WTC11 (cell line): ENCODE data around the gene CRTC3.

Experiments
- TF ChIP-seq, protein P1 (sequence below): fragments of 200-600 bp; IDR thresholded peaks from 2 replicates; pipeline ENCODE4 v1.8.0; 2022; ENCODE audit warnings: antibody characterized with exemption
- TF ChIP-seq, protein P2 (sequence below): sonication (generic); formaldehyde crosslinking; IDR thresholded peaks from 2 replicates; pipeline ENCODE4 v1.8.0; 2022; ENCODE audit warnings: mild to moderate bottlenecking, missing genetic modification reagents

DNA sequence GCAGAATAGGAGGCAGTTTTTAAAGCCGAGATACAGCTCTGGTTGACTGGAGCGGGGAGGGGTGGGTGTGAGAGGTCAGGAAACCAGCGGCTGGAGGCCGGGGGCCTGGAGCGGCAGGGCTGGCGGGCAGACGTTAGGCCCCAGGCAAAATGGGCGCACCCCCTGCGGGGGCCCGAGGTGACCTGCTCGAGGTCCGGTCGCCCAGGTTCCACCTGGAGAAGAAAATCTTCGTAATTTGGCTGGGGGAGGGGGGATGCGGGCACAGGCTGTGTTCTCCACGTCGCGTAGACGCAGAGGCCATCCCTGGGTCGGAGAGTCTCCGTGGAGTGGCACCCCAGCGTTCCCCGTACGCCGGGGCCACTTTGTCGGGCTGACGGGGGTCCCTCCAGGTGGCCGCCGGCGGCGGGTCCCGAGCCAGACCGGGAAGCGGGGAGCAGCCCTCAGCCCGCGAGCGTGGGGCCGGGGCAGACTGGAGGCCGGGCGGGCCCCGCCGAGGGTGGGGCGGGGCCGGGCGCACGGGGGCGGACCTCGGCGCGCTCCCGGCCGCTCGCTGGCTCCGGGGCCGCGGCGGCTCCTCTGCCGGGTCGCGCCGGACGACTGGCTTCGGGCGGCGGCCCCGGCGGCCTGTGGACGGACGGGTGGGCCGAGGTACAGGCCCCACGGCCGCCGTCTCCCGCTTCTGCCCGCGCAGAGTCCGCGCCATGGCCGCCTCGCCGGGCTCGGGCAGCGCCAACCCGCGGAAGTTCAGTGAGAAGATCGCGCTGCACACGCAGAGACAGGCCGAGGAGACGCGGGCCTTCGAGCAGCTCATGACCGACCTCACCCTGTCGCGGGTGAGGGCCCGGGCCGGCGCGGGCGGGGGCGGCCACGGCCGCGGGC, at the start of gene CRTC3:
- TF ChIP-seq, protein P1, sequence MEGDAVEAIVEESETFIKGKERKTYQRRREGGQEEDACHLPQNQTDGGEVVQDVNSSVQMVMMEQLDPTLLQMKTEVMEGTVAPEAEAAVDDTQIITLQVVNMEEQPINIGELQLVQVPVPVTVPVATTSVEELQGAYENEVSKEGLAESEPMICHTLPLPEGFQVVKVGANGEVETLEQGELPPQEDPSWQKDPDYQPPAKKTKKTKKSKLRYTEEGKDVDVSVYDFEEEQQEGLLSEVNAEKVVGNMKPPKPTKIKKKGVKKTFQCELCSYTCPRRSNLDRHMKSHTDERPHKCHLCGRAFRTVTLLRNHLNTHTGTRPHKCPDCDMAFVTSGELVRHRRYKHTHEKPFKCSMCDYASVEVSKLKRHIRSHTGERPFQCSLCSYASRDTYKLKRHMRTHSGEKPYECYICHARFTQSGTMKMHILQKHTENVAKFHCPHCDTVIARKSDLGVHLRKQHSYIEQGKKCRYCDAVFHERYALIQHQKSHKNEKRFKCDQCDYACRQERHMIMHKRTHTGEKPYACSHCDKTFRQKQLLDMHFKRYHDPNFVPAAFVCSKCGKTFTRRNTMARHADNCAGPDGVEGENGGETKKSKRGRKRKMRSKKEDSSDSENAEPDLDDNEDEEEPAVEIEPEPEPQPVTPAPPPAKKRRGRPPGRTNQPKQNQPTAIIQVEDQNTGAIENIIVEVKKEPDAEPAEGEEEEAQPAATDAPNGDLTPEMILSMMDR: no peak
- TF ChIP-seq, protein P2, sequence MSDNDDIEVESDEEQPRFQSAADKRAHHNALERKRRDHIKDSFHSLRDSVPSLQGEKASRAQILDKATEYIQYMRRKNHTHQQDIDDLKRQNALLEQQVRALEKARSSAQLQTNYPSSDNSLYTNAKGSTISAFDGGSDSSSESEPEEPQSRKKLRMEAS: no peak
